Measurements from ENCODE around the gene UMAD1.
"Not testable (repeated sequence)": the region's sequence is repeated elsewhere in the genome, so short reads cannot be mapped to it uniquely, and the experiment has no call there.

Gene UMAD1

DNA sequence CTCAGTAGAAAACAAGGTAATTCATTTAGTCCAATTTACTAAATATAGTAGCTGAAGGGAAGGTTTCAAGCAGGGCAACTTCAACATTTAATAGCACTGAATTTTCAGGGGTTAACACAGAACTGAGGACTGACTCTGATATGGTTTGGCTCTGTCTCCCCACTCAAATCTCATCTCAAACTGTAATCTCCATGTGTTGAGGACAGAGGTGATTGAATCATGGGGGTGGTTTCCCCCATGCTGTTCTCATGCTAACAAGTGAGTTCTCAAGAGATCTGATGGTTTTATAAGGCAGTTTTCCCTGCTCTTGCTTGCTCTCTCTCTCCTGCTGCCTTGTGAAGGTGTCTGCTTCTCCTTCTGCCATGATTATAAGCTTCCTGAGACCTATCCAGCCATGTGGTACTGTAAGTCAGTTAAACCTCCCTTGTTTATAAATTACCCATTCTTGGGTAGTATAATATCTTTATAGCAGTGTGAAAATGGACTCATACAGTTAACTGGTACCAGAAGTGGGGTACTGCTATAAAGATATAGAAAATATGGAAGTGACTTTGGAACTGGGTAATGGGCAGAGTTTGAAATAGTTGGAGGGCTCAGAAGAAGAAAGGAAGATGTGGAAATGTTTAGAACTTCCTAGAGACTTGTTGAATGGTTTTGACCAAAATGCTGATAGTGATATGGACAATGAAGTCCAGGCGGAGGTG lies 9.8 kb upstream of the UMAD1 start:
- Mint-ChIP-seq H3K4me3 (no peak overlapping the region), H3K27ac (no peak overlapping the region), H3K36me3 (ENCODE audit: insufficient read depth) (peaks cover 6% of the 10 kb centered on the region), H3K27me3 (peaks cover 12 to 21% of the 10 kb centered on the region in 2 donors), H3K9me3 (peaks cover 2 to 8% of the 10 kb centered on the region in 2 donors), H3K4me1 (ENCODE audit: low read depth in 2 of 2) (no peaks in the 10 kb centered on the region)
- DNase-seq: no peak
- no peak for ATAC-seq (replicated peaks)

- ATAC-seq (replicated peaks) (no peak), DNase-seq (no peak)
- H3K4me3 Mint-ChIP-seq: peak overlapping the region; percentile 89 to 98
- peaks cover 25 to 37% of the 10 kb centered on the region in 2 donors for H3K4me1 Mint-ChIP-seq (ENCODE audit: low read depth in 2 of 2)
- H3K27me3 Mint-ChIP-seq: no peaks in the 10 kb centered on the region
- peak overlapping the region; percentile 97 to 99 for H3K27ac Mint-ChIP-seq
- H3K36me3 Mint-ChIP-seq (ENCODE audit: insufficient read depth): peaks cover 39% of the 10 kb centered on the region
- no peaks in the 10 kb centered on the region for H3K9me3 Mint-ChIP-seq
Observed at GRCh38 chr7:7639421-7639820, 1.1 kb upstream of the UMAD1 start.

- H3K4me1 Mint-ChIP-seq (ENCODE audit: low read depth in 2 of 2): peaks cover 26 to 40% of the 10 kb centered on the region in 2 donors
- ATAC-seq (replicated peaks): peak; percentile 35
- peaks cover 39% of the 10 kb centered on the region for H3K36me3 Mint-ChIP-seq (ENCODE audit: insufficient read depth)
- no peaks in the 10 kb centered on the region for H3K27me3 Mint-ChIP-seq
- peak overlapping the region; percentile 97 to 99 for H3K27ac Mint-ChIP-seq
- no peaks in the 10 kb centered on the region for H3K9me3 Mint-ChIP-seq
- peak overlapping the region; percentile 89 to 98 for H3K4me3 Mint-ChIP-seq
- peak; percentile 34 to 55 (median 47) for DNase-seq
Observed at GRCh38 chr7:7639847-7640220, 718 bp upstream of the UMAD1 start.

- no peak for DNase-seq
- peak; percentile 15 for ATAC-seq (replicated peaks)
- H3K4me3 Mint-ChIP-seq: peak overlapping the region; percentile 89 to 98
Observed at GRCh38 chr7:7641129-7641663, 644 bp downstream of the UMAD1 start.

GRCh38 chr7:7642081-7642480 lies 1.5 kb downstream of the UMAD1 start:
- Mint-ChIP-seq H3K27me3 (no peaks in the 10 kb centered on the region), H3K27ac (peak overlapping the region in 1 of 2 donors; percentile 97), H3K4me1 (ENCODE audit: low read depth in 2 of 2) (peaks cover 31 to 46% of the 10 kb centered on the region in 2 donors), H3K4me3 (peak overlapping the region; percentile 89 to 98), H3K36me3 (ENCODE audit: insufficient read depth) (peaks cover 39% of the 10 kb centered on the region), H3K9me3 (no peaks in the 10 kb centered on the region)
- ATAC-seq (replicated peaks) (no peak), DNase-seq (no peak)

More at GRCh38 chr7:7641129-7641663, 644 bp downstream of the UMAD1 start:
- Mint-ChIP-seq H3K27me3 (no peaks in the 10 kb centered on the region), H3K36me3 (ENCODE audit: insufficient read depth) (peaks cover 41% of the 10 kb centered on the region), H3K4me1 (ENCODE audit: low read depth in 2 of 2) (peaks cover 26 to 46% of the 10 kb centered on the region in 2 donors), H3K27ac (peak overlapping the region; percentile 97 to 99), H3K9me3 (no peaks in the 10 kb centered on the region)

GRCh38 chr7:7647495-7648036 lies 7.0 kb downstream of the UMAD1 start:
- H3K27ac Mint-ChIP-seq: no peak overlapping the region
- DNase-seq (no peak), ATAC-seq (replicated peaks) (no peak)
- H3K4me1 Mint-ChIP-seq (ENCODE audit: low read depth in 2 of 2): peaks cover 31 to 49% of the 10 kb centered on the region in 2 donors
- no peaks in the 10 kb centered on the region for H3K27me3 Mint-ChIP-seq
- H3K9me3 Mint-ChIP-seq: no peaks in the 10 kb centered on the region
- H3K4me3 Mint-ChIP-seq: no peak overlapping the region
- peaks cover 15% of the 10 kb centered on the region for H3K36me3 Mint-ChIP-seq (ENCODE audit: insufficient read depth)

GRCh38 chr7:7650682-7651206 lies 10.2 kb downstream of the UMAD1 start:
- DNase-seq (no peak), ATAC-seq (replicated peaks) (no peak)
- H3K27ac Mint-ChIP-seq: no peak overlapping the region
- no peaks in the 10 kb centered on the region for H3K9me3 Mint-ChIP-seq
- no peaks in the 10 kb centered on the region for H3K27me3 Mint-ChIP-seq
- peaks cover 2% of the 10 kb centered on the region for H3K36me3 Mint-ChIP-seq (ENCODE audit: insufficient read depth)
- no peak overlapping the region for H3K4me3 Mint-ChIP-seq
- peaks cover 24 to 41% of the 10 kb centered on the region in 2 donors for H3K4me1 Mint-ChIP-seq (ENCODE audit: low read depth in 2 of 2)

DNA sequence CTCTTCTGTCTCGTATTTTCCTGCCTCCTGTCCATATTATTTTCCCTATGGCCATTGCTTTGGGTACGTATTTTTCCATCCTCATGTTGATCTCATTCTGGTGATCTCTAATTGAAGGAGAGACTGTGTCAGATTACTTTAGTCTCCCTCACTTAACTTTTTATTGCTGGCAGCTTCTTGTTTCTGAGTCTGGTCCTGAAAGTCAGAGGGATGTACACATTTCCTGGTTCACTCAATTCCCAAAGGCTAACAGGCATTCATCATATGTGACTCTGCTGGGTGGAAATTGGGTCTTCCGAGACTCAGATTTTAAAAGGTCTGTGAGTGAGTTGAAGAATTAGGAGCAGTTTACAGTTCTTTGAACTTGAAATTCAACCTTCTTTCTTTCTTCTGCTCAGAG lies 10.9 kb downstream of the UMAD1 start:
- peaks cover 23 to 40% of the 10 kb centered on the region in 2 donors for H3K4me1 Mint-ChIP-seq (ENCODE audit: low read depth in 2 of 2)
- peak overlapping the region in 1 of 2 donors; percentile 86 for H3K27ac Mint-ChIP-seq
- ATAC-seq (replicated peaks) (no peak), DNase-seq (no peak)
- no peak overlapping the region for H3K4me3 Mint-ChIP-seq
- H3K9me3 Mint-ChIP-seq: no peaks in the 10 kb centered on the region
- H3K36me3 Mint-ChIP-seq (ENCODE audit: insufficient read depth): no peaks in the 10 kb centered on the region
- H3K27me3 Mint-ChIP-seq: no peaks in the 10 kb centered on the region

- Mint-ChIP-seq H3K4me3 (peak overlapping the region in 1 of 2 donors; percentile 3), H3K36me3 (ENCODE audit: insufficient read depth) (no peaks in the 10 kb centered on the region), H3K27ac (peak overlapping the region in 1 of 2 donors; percentile 86), H3K9me3 (peaks cover 0 to 2% of the 10 kb centered on the region in 2 donors), H3K4me1 (ENCODE audit: low read depth in 2 of 2) (peaks cover 24 to 46% of the 10 kb centered on the region in 2 donors), H3K27me3 (no peaks in the 10 kb centered on the region)
- ATAC-seq (replicated peaks): no peak
- DNase-seq: no peak
Observed at GRCh38 chr7:7652798-7653540, 12.4 kb downstream of the UMAD1 start.

DNA sequence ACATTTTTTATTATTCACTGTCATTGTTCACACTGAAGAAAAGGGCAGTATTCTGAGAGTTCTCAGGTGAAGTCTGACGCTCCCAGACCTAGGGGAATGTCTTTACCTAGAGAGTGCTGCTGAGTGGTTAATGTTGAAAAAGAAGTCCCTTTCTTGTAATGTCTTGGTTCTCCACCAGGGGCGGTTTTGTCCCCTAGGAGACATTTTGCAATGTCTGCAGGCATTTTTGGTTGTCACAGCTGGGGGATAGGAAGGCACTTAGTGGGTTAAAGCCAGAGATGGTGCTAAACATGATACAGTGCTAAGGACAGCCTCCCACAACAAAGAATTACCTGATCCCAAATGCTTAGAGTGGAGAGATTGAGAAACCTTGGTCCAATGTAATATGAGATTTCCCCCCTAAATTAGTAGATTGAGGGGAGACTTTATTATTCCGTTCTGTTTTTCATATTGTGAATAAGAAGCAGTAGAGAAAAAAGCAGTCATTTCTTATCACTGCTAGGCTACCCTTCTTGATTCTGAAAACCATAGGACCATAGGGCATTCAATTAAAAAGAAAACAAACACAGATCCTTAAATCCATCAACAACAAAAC lies 13.1 kb downstream of the UMAD1 start:
- Mint-ChIP-seq H3K27me3 (no peaks in the 10 kb centered on the region), H3K4me1 (ENCODE audit: low read depth in 2 of 2) (peaks cover 27 to 48% of the 10 kb centered on the region in 2 donors), H3K27ac (peak overlapping the region in 1 of 2 donors; percentile 86), H3K9me3 (peaks cover 0 to 2% of the 10 kb centered on the region in 2 donors), H3K36me3 (ENCODE audit: insufficient read depth) (no peaks in the 10 kb centered on the region), H3K4me3 (no peak overlapping the region)
- ATAC-seq (replicated peaks) (peak; percentile 26), DNase-seq (peak in 2 of 3 experiments; percentile 12 to 18)

- Mint-ChIP-seq H3K4me1 (ENCODE audit: low read depth in 2 of 2) (peaks cover 28 to 59% of the 10 kb centered on the region in 2 donors), H3K36me3 (ENCODE audit: insufficient read depth) (no peaks in the 10 kb centered on the region), H3K27ac (no peak overlapping the region), H3K4me3 (no peak overlapping the region), H3K9me3 (peaks cover 4 to 8% of the 10 kb centered on the region in 2 donors), H3K27me3 (no peaks in the 10 kb centered on the region)
- ATAC-seq (replicated peaks) (no peak), DNase-seq (no peak)
Observed at GRCh38 chr7:7654964-7655715, 14.6 kb downstream of the UMAD1 start.

GRCh38 chr7:7656459-7656858 lies 15.9 kb downstream of the UMAD1 start:
- ATAC-seq (replicated peaks): not testable (repeated sequence)

More at GRCh38 chr7:7656459-7656858, 15.9 kb downstream of the UMAD1 start:
- not testable (repeated sequence) for H3K9me3 Mint-ChIP-seq; H3K27me3 Mint-ChIP-seq; H3K27ac Mint-ChIP-seq; H3K4me3 Mint-ChIP-seq; DNase-seq; H3K36me3 Mint-ChIP-seq (ENCODE audit: insufficient read depth)
- peaks cover 29 to 61% of the 10 kb centered on the region in 2 donors for H3K4me1 Mint-ChIP-seq (ENCODE audit: low read depth in 2 of 2)
